ENCODE measurements around the gene LCMT1.

GRCh38 chr16:25151996-25152395 is 40.5 kb downstream of the LCMT1 start:
- TF ChIP-seq CTCF (IDR thresholded peaks at IDR 0.05), result no peak
- TF ChIP-seq POLR2A (IDR thresholded peaks at IDR 0.05), result no peak

Data from testis (tissue), 2 donors.